Loucy (cell line): ENCODE measurements around the gene HDAC6.

Experiments used
- H2AFZ ChIP-seq: fragments of 200-600 bp; sonication (generic); 2 replicates; pipeline ENCODE4 v1.6.0; 2016; ENCODE audit warnings: antibody characterized with exemption, mild to moderate bottlenecking, low read length, moderate library complexity
- H3F3A ChIP-seq: fragments of 200-600 bp; 2 replicates; pipeline ENCODE4 v1.6.0; 2016; ENCODE audit warnings: antibody characterized with exemption, low read depth, mild to moderate bottlenecking
- H3K27me3 ChIP-seq: fragments of 200-600 bp; sonication (generic); 2 replicates; pipeline ENCODE4 v1.6.1; 2014; ENCODE audit warnings: low read length, mild to moderate bottlenecking; ENCODE audit not compliant: insufficient read depth, poor library complexity, severe bottlenecking
- H3K36me3 ChIP-seq: fragments of 200-600 bp; sonication (generic); 2 replicates; pipeline ENCODE4 v1.6.1; 2016; ENCODE audit warnings: low read length; ENCODE audit not compliant: insufficient read depth
- H3K4me1 ChIP-seq: fragments of 200-600 bp; sonication (generic); 2 replicates; pipeline ENCODE4 v1.5.1; 2014; ENCODE audit warnings: low read length, mild to moderate bottlenecking; ENCODE audit not compliant: insufficient read depth, poor library complexity, severe bottlenecking
- H3K4me2 ChIP-seq: fragments of 200-600 bp; sonication (generic); 2 replicates; pipeline ENCODE4 v1.6.0; 2014; ENCODE audit warnings: antibody characterized with exemption, low read length, low read depth, mild to moderate bottlenecking; ENCODE audit not compliant: poor library complexity, severe bottlenecking
- H3K4me3 ChIP-seq: fragments of 200-600 bp; sonication (generic); 2 replicates; pipeline ENCODE4 v1.5.1; 2014; ENCODE audit warnings: low read length, mild to moderate bottlenecking, mixed read lengths; ENCODE audit not compliant: poor library complexity, severe bottlenecking
- H3K79me2 ChIP-seq: fragments of 200-600 bp; sonication (generic); 2 replicates; pipeline ENCODE4 v1.6.1; 2014; ENCODE audit warnings: low read length; ENCODE audit not compliant: insufficient read depth
- H3K9ac ChIP-seq: fragments of 200-600 bp; sonication (generic); 2 replicates; pipeline ENCODE4 v1.6.0; 2014; ENCODE audit warnings: mild to moderate bottlenecking, low read depth, low read length, moderate library complexity; ENCODE audit not compliant: poor library complexity, severe bottlenecking
- H3K9me2 ChIP-seq: fragments of 200-600 bp; sonication (generic); replicated peaks from 2 replicates; pipeline ENCODE4 v1.6.1; 2016; ENCODE audit warnings: low read depth, low read length, mixed read lengths
- H3K9me3 ChIP-seq: fragments of 200-600 bp; sonication (generic); 2 replicates; pipeline ENCODE4 v1.6.1; 2014; ENCODE audit warnings: mild to moderate bottlenecking, antibody characterized with exemption, low read length, low read depth; ENCODE audit not compliant: insufficient read depth
- H4K20me1 ChIP-seq: fragments of 200-600 bp; sonication (generic); 2 replicates; pipeline ENCODE4 v1.6.0; 2014; ENCODE audit warnings: antibody characterized with exemption, low read length, mild to moderate bottlenecking; ENCODE audit not compliant: insufficient read depth, poor library complexity, severe bottlenecking
- EZH2phosphoT487 ChIP-seq: fragments of 200-600 bp; IDR thresholded peaks from 2 replicates; pipeline ENCODE4 v1.6.1; 2018; ENCODE audit warnings: antibody characterized with exemption, mild to moderate bottlenecking, moderate library complexity, borderline replicate concordance
- TF ChIP-seq, protein P1 (sequence below): fragments of 200-600 bp; sonication (generic); conservative IDR thresholded peaks from 2 replicates; pipeline ENCODE4 v1.5.1; 2014; ENCODE audit warnings: mild to moderate bottlenecking, antibody characterized with exemption, low read length

The HDAC6 gene

GRCh38 chrX:48782795-48783194, 19.1 kb upstream of the HDAC6 start:
- no peak overlapping the region for H3K4me3 ChIP-seq
- H3K9ac ChIP-seq, result no peak overlapping the region
- no peaks in the 10 kb centered on the region for H3K9me2 ChIP-seq
- TF ChIP-seq, protein P1, sequence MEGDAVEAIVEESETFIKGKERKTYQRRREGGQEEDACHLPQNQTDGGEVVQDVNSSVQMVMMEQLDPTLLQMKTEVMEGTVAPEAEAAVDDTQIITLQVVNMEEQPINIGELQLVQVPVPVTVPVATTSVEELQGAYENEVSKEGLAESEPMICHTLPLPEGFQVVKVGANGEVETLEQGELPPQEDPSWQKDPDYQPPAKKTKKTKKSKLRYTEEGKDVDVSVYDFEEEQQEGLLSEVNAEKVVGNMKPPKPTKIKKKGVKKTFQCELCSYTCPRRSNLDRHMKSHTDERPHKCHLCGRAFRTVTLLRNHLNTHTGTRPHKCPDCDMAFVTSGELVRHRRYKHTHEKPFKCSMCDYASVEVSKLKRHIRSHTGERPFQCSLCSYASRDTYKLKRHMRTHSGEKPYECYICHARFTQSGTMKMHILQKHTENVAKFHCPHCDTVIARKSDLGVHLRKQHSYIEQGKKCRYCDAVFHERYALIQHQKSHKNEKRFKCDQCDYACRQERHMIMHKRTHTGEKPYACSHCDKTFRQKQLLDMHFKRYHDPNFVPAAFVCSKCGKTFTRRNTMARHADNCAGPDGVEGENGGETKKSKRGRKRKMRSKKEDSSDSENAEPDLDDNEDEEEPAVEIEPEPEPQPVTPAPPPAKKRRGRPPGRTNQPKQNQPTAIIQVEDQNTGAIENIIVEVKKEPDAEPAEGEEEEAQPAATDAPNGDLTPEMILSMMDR, result no peak
- no peak for TF ChIP-seq EZH2phosphoT487
- H3K9me3 ChIP-seq, result no peaks in the 10 kb centered on the region
- H3F3A ChIP-seq, result no peaks in the 10 kb centered on the region
- no peaks in the 10 kb centered on the region for H3K79me2 ChIP-seq
- no peaks in the 10 kb centered on the region for H4K20me1 ChIP-seq
- no peak overlapping the region for H2AFZ ChIP-seq
- no peaks in the 10 kb centered on the region for H3K36me3 ChIP-seq
- H3K4me2 ChIP-seq, result no peak overlapping the region
- H3K4me1 ChIP-seq, result no peaks in the 10 kb centered on the region
- H3K27me3 ChIP-seq, result no peaks in the 10 kb centered on the region

- Histone ChIP-seq H3F3A (no peaks in the 10 kb centered on the region), H3K9me2 (no peaks in the 10 kb centered on the region), H3K79me2 (no peaks in the 10 kb centered on the region), H3K9ac (no peak overlapping the region), H3K9me3 (no peaks in the 10 kb centered on the region), H3K36me3 (no peaks in the 10 kb centered on the region), H4K20me1 (no peaks in the 10 kb centered on the region), H3K27me3 (no peaks in the 10 kb centered on the region), H3K4me3 (no peak overlapping the region), H3K4me2 (no peak overlapping the region), H3K4me1 (no peaks in the 10 kb centered on the region), H2AFZ (no peak overlapping the region)
- no peak for TF ChIP-seq EZH2phosphoT487
- TF ChIP-seq, protein P1, result no peak
These were observed 17.1 kb upstream of the HDAC6 start for GRCh38 chrX:48784726-48785125.

- no peak overlapping the region for H2AFZ ChIP-seq
- H3K36me3 ChIP-seq, result no peaks in the 10 kb centered on the region
- TF ChIP-seq, protein P1, result no peak
- TF ChIP-seq EZH2phosphoT487, result no peak
- no peaks in the 10 kb centered on the region for H3K27me3 ChIP-seq
- H3K4me1 ChIP-seq, result no peaks in the 10 kb centered on the region
- H4K20me1 ChIP-seq, result no peaks in the 10 kb centered on the region
- no peak overlapping the region for H3K4me3 ChIP-seq
- no peaks in the 10 kb centered on the region for H3K9me3 ChIP-seq
- H3K79me2 ChIP-seq, result no peaks in the 10 kb centered on the region
- H3F3A ChIP-seq, result no peaks in the 10 kb centered on the region
- H3K9ac ChIP-seq, result no peak overlapping the region
- no peaks in the 10 kb centered on the region for H3K9me2 ChIP-seq
- no peak overlapping the region for H3K4me2 ChIP-seq
These were observed 16.7 kb upstream of the HDAC6 start for GRCh38 chrX:48785186-48785539.
